Small intestine (tissue), 7 donors: Measurements from ENCODE around the gene MCM5. TPM values are rescaled to one million over a fixed set of nuclear protein-coding genes. Genes with fewer than 3 reads are reported as not detected.
"Not testable (repeated sequence)": the region's sequence is repeated elsewhere in the genome, so short reads cannot be mapped to it uniquely, and the experiment has no call there.

Experiments used
- DNase-seq, 2 donors: peaks; one replicate each; pipeline versions ENCODE4 v3.0.0 to v3.0.0-alpha.2; 2013
- FAIRE-seq: peaks from 2 replicates; lab custom pipeline; 2012; peaks lifted over from hg19 to GRCh38; lab: Jason Lieb, UNC
- H3K27ac ChIP-seq, 3 donors: one replicate each; pipeline ENCODE4 v1.5.1; 2013; ENCODE audit warnings: low read length in 2 of 3, mild to moderate bottlenecking in 2 of 3, control low read depth in 1 of 3, inconsistent platforms in 1 of 3, low read depth in 1 of 3, moderate library complexity in 1 of 3
- H3K27me3 ChIP-seq, 3 donors: one replicate each; pipeline ENCODE4 v1.6.1; 2013; ENCODE audit warnings: low read length in 3 of 3, inconsistent platforms in 1 of 3; ENCODE audit not compliant: control insufficient read depth in 3 of 3, insufficient read depth in 3 of 3
- H3K36me3 ChIP-seq, 3 donors: one replicate each; pipeline ENCODE4 v1.6.1; 2013; ENCODE audit warnings: low read length in 3 of 3, inconsistent platforms in 1 of 3, low read depth in 1 of 3, mild to moderate bottlenecking in 1 of 3, moderate library complexity in 1 of 3; ENCODE audit not compliant: control insufficient read depth in 3 of 3, insufficient read depth in 2 of 3
- H3K4me1 ChIP-seq, 3 donors: one replicate each; pipeline ENCODE4 v1.6.1; 2013; ENCODE audit warnings: low read length in 2 of 3, inconsistent platforms in 1 of 3, low read depth in 1 of 3, mild to moderate bottlenecking in 1 of 3, moderate library complexity in 1 of 3; ENCODE audit not compliant: control insufficient read depth in 3 of 3, insufficient read depth in 2 of 3
- H3K4me3 ChIP-seq, 3 donors: one replicate each; pipeline ENCODE4 v1.5.1; 2013; ENCODE audit warnings: low read length in 3 of 3, control low read depth in 1 of 3, inconsistent platforms in 1 of 3, low read depth in 1 of 3, mild to moderate bottlenecking in 1 of 3, moderate library complexity in 1 of 3
- H3K9me3 ChIP-seq, 2 donors: one replicate each; pipeline ENCODE4 v1.6.1; 2013; ENCODE audit warnings: low read depth in 1 of 2, low read length in 1 of 2; ENCODE audit not compliant: control insufficient read depth in 2 of 2, insufficient read depth in 1 of 2
- WGBS, 3 donors: extraction: QIAGEN DNeasy Blood & Tissue Kit; methylation state at CpG; one replicate each; pipeline ENCODE4 v1.1.7; 2013; 5-methylcytosine and 5-hydroxymethylcytosine counted together
- polyA plus RNA-seq, 4 donors: library from polyadenylated mRNA; stranded (reverse) in 3 of 4; unstranded in 1 of 4; fragments of 200-250 nt in 3 of 4; fragments of 120-200 nt in 1 of 4; gene quantifications; one replicate each; pipeline versions ENCODE4 v1.2.1 to v1.2.3, GENCODE V29; 2013
- donor health status: healthy with polysubstance abuse.
- donor health status: control.
- donor health status: control.
- donor health status: Bipolar disorder and iron deficiency.
- donor health status: healthy.

MCM5 gene
- polyA plus RNA-seq, 4 donors: 5.6 to 39.5 (median 19.2) TPM

DNA sequence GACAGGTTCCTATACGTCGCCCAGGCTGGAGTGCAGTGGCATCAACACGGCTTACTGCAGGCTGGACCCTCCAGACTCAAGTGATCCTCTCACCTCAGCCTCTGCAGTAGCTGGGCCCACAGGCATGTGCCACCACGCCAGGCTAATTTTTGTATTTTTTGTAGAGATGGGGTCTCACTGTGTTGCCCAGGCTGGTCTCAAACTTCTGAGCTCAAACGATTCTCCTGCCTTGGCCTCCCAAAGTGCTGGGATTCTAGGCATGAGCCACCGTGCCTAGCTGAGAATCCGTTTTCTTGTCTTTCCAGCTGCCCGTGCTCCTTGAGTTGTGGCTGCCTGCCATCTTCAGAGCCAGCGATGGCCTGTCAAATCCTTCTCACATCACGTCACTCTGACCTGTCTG is 56.8 kb downstream of the MCM5 start:
- Histone ChIP-seq H3K9me3 (no peaks in the 10 kb centered on the region), H3K27me3 (no peaks in the 10 kb centered on the region), H3K27ac (no peak overlapping the region), H3K4me1 (peaks cover 0 to 4% (median 0%) of the 10 kb centered on the region in 3 donors), H3K4me3 (no peak overlapping the region), H3K36me3 (no peaks in the 10 kb centered on the region)
- DNase-seq: no peak
- FAIRE-seq: no peak
- 90 to 93% (median 90%) methylated on average over 10 of the region's 10 CpGs for WGBS, 3 donors

GRCh38 chr22:35457729-35458546 is 58.0 kb downstream of the MCM5 start:
- 72 to 83% (median 73%) methylated on average over 9 of the region's 9 CpGs for WGBS, 3 donors
- Histone ChIP-seq H3K36me3 (no peaks in the 10 kb centered on the region), H3K9me3 (no peaks in the 10 kb centered on the region), H3K27me3 (no peaks in the 10 kb centered on the region), H3K27ac (no peak overlapping the region), H3K4me3 (no peak overlapping the region), H3K4me1 (peaks cover 0 to 4% (median 0%) of the 10 kb centered on the region in 3 donors)
- FAIRE-seq (no peak), DNase-seq (no peak)

DNA sequence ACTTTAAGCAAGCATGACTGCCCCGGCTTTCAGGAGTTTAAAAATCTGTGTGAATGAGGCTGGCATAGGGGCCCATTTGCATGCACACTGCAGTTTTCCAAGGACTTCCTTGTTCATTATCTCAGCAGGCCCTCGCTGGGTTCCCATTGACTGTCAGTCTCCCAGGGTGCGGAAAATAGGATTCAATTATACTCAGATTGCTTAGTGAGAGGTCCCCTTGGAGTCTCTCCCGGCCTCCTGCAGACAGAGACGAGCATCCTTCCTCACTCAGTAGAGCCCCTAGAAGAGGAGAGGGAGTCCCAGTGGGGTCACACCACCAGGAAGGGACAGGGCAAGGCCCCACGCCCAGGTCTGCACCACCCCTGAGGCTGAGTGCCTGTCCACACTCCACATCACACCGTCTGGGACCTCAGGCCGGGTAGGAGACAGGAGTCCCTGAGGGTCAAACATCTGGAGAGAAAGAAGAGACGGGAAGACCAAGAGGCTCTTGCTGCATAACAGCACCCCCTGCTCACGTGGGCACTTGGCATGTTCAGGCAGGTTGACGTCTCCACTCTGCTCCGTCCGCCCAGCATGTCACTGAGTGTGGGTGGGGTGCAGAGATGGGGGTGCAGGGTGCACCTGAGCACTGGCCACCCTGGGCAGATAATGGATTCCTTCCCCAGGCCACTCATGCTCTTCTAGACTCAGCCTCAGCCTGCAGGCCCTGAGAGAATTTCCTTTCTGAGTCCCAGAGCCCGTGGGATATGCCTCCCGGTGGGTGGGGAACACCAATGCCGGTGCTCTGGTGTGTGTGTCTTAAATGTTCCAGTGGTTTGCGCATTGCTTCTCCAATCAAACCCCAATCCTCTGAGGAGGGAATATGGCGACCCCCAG is 58.8 kb downstream of the MCM5 start:
- FAIRE-seq: no peak
- no peak for DNase-seq
- H3K27me3 ChIP-seq: no peaks in the 10 kb centered on the region
- no peak overlapping the region for H3K27ac ChIP-seq
- peaks cover 0 to 4% (median 0%) of the 10 kb centered on the region in 3 donors for H3K4me1 ChIP-seq
- H3K4me3 ChIP-seq: no peak overlapping the region
- WGBS, 3 donors: 71 to 81% (median 79%) methylated on average over 18 of the region's 18 CpGs
- no peaks in the 10 kb centered on the region for H3K36me3 ChIP-seq
- H3K9me3 ChIP-seq: no peaks in the 10 kb centered on the region

DNA sequence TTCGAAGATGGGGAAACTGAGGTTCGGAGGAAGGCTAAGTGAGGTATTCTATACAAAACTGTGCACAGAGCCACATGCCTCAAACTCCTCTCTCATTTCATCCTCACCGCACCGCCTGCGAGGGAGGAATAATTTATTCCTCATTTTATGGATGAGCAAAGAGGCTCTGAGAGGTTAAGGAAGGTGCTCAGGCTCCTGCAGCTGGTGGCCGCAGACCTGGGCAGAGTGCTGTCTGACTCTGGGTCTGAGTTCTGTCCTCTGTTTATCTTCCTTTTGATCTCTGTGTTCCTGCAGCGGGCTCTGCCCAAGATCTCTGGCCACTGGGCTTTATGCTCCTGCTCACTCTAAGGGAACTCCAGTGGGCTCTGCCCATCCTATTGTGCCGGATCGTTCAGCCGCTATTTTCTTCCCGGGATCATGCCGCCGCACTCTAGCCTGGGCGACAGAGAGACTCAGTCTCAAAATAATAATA is 59.5 kb downstream of the MCM5 start:
- DNase-seq: no peak
- no peak for FAIRE-seq
- Histone ChIP-seq H3K36me3 (no peaks in the 10 kb centered on the region), H3K4me1 (no peaks in the 10 kb centered on the region), H3K4me3 (no peak overlapping the region), H3K27me3 (no peaks in the 10 kb centered on the region), H3K27ac (no peak overlapping the region), H3K9me3 (no peaks in the 10 kb centered on the region)
- 95 to 96% (median 95%) methylated on average over 14 of the region's 14 CpGs for WGBS, 3 donors

DNA sequence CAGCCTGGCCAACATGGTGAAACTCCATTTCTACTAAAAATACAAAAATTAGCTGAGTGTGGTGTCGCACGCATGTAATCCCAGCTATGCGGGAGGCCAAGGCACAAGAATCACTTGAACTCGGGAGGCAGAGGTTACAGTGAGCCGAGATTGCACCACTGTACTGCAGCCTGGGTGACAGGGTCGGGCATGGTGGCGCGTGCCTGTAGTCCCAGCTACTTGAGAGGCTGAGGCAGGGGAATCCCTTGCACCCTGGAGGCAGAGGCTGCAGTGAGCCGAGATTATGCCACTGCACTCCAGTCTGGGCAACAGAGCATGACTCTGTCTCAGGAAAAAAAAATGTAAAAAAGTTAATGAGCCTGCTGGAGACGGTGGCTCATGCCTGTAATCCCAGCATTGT is 60.0 kb downstream of the MCM5 start:
- H3K36me3 ChIP-seq, H3K27ac ChIP-seq, H3K27me3 ChIP-seq, H3K9me3 ChIP-seq, H3K4me3 ChIP-seq, DNase-seq, FAIRE-seq, H3K4me1 ChIP-seq: not testable (repeated sequence)
- 93 to 95% (median 93%) methylated on average over 10 of the region's 10 CpGs for WGBS, 3 donors

GRCh38 chr22:35460688-35461087 is 60.7 kb downstream of the MCM5 start:
- WGBS, 3 donors: 77 to 85% (median 80%) methylated on average over 8 of the region's 8 CpGs
- Histone ChIP-seq H3K4me1 (no peaks in the 10 kb centered on the region), H3K36me3 (no peaks in the 10 kb centered on the region), H3K27ac (no peak overlapping the region), H3K27me3 (no peaks in the 10 kb centered on the region), H3K4me3 (no peak overlapping the region), H3K9me3 (no peaks in the 10 kb centered on the region)
- no peak for DNase-seq
- FAIRE-seq: no peak

- no peaks in the 10 kb centered on the region for H3K27me3 ChIP-seq
- H3K4me1 ChIP-seq: no peaks in the 10 kb centered on the region
- no peaks in the 10 kb centered on the region for H3K36me3 ChIP-seq
- H3K27ac ChIP-seq: no peak overlapping the region
- DNase-seq (no peak), FAIRE-seq (no peak)
- WGBS, 3 donors: 75 to 86% (median 85%) methylated on average over 9 of the region's 9 CpGs
- H3K4me3 ChIP-seq: no peak overlapping the region
- no peaks in the 10 kb centered on the region for H3K9me3 ChIP-seq
Observed at GRCh38 chr22:35462498-35463230, 62.7 kb downstream of the MCM5 start.
